Renal cortex interstitium (tissue), 11 donors: ENCODE measurements around the gene CCDC61. TPM values are rescaled to one million over a fixed set of nuclear protein-coding genes. Genes with fewer than 3 reads are reported as not detected.

Experiments
- DNase-seq, 11 donors: peaks; one replicate each; pipeline ENCODE4 v3.0.0-alpha.2; 2013; ENCODE audit warnings: low read depth in 9 of 11, low spot score in 4 of 11; ENCODE audit errors: extremely low read depth in 1 of 11
- polyA plus RNA-seq, 3 donors: library from polyadenylated mRNA; unstranded; fragments of 120-200 nt; gene quantifications; one replicate each; pipeline ENCODE4 v1.2.1, GENCODE V29; 2013; ENCODE audit not compliant: insufficient read length in 3 of 3

Gene CCDC61
- polyA plus RNA-seq, 3 donors, result 9.5 to 16.0 (median 13.8) TPM

GRCh38 chr19:45971260-45971902 is 23.9 kb upstream of the CCDC61 start:
- DNase-seq, result no peak

- DNase-seq, result no peak
Measured at GRCh38 chr19:45972081-45972946, 23.0 kb upstream of the CCDC61 start.

DNA sequence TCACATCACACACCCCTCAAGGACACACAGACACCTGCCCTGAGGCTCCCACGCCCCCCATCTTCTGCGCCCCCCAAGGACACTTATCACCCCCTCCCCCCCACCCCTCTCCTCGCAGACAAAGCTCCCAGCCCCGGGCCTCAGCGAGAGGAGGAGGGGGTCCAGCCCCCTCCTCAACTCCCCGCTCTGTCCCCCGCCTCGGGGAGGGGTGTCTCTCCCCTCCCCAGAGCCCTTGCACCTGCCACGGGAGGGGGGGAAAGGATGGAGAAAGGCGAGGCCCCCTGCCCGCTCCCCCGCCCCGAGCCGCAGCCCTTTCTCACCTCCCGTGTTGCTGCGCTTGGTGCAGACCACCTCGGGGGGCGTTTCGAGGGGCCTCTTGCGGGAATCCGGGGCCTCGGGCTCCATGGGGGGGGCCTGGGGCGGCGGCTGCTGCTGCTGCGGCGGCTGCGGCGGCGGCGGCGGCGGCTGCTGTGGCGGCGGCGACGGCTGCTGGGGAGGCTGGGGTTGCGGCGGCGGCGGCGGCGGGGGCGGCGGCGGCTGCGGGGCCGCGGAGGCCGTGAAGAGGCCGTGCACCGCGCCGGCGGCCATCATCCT is 22.2 kb upstream of the CCDC61 start:
- DNase-seq, result no peak

- peak in 1 of 11 donors; percentile 30 for DNase-seq
Measured at GRCh38 chr19:45973553-45974338, 21.5 kb upstream of the CCDC61 start, which contains the start of gene NOVA2. Gene NOVA2, minus strand, starts transcription at chr19:45973865. Its CDS starts 514 bp downstream, at chr19:45973351.

DNA sequence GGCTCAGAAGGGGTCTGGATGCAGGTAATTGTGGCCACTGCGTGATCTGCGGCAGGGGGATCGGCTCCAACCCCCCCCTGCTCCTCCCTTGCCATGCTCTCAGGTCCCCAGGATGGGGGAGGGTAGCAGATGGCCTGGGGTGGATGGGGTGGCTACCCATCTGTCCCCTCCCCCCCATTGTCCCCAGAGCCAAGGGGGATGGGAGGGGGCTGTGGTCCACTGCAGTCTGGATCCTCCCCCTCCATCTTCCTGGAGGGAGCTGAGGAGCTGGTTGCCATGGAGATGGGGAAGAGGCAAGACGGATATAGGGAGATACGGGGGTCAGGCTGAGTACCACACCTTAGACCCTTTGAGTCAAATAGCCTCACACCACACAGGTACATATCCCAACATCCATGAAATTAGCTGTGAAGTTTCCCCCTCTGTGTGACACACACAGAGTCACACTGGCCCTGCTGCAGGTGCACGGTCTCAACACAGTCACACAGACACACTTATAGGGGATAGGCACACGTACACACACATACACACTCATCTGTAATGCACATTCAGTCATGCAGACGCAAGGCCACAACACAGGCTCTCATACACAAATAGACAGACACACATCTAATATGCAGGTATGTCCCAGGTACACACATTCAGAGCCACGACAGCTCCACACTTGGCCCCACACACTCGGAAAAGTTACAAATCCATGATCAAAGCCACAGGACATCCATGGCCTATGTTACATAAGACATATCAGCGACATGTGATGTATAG is 19.8 kb upstream of the CCDC61 start:
- DNase-seq, result no peak

DNA sequence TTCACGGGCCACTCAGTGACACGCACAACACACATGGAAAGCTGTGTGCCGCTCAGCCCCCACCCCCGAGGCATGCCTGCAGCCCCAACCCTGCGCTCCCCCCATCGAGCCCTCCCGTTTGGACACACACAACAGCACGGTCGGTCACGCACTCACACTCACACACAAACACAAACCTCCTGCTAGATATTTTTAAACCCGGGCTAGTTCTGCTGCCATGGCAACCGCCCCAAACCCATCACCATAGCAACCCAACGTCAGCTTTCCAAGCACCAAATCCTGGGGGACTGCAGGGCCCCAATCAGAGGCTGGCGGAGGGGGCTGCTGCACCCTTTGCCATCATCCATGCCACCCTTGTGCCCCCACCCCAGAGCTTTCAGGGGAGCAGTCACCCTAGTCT is 19.1 kb upstream of the CCDC61 start:
- DNase-seq, result no peak

- DNase-seq, result no peak
Measured at GRCh38 chr19:45978156-45978555, 17.1 kb upstream of the CCDC61 start.

GRCh38 chr19:45981350-45981749 is 13.9 kb upstream of the CCDC61 start:
- no peak for DNase-seq

DNA sequence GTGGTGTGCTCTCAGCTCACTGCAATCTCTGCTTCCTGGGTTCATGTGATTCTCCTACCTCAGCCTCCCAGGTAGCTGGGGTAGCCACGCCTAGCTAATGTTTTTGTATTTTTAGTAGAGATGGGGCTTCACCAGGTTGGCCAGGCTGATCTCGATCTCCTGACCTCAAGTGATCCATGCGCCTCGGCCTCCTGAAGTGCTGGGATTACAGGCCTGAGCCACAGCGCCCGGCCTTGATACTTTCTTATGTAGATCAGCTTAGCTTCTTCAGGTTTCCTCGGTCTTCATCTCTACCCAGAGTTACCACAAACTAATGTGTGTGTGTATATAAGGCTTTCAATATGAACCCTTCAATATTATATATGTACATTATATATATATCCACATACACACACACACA is 9.9 kb upstream of the CCDC61 start:
- DNase-seq, result no peak

DNA sequence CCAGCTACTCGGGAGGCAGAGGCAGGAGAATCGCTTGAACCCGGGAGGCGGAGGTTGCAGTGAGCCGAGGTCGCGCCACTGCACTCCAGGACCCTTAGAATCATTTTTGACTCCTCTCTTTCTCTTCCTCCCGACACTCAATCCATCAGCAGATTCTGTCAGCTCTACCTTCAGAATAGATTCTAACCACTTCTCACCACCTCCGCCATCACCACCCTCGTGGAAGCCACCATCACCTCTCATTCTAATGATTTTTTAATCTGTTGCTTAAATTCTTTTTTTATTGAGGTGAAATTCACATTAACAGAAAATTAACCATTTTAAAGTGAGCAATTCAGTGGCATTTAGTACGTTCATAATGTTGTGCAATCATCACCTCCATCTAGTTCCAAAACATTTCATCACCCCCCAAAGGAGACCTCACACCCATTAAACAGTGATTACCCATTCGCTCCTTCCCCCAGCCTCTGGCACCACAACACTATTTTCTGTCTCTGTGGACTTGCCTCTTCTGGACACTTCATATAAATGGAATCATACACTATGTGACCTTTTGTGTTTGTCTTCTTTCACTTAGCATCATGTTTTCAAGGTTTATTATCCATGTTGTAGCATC is 5.0 kb upstream of the CCDC61 start:
- DNase-seq, result no peak

DNA sequence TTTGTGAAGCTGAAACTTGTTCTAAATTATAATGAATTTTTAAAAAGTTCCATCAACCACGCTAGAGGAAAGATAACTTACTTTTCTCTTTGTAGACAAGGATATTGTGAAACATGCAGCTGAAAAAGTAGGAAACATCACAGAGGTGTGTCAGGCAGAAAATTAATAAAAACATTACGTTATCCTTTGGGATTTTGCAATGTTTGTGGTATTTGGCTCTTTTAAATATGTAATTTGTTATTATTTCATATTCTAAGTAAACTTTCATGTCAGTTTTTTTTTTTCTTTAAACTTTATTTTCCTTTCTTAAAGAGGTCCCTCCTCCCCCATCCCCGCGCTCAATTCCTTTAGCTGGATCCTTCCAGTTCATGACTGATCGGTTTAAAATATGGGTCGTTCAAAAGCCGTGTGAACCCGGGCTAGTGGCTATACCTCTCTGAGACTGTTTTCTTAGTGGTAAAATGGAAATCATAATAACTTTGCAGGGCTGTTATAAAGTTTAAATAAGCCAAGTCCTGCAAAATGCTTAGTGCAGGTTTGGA is 740 bp upstream of the CCDC61 start:
- DNase-seq, result no peak

GRCh38 chr19:45995715-45996385 is 583 bp downstream of the CCDC61 start:
- DNase-seq, result no peak

DNA sequence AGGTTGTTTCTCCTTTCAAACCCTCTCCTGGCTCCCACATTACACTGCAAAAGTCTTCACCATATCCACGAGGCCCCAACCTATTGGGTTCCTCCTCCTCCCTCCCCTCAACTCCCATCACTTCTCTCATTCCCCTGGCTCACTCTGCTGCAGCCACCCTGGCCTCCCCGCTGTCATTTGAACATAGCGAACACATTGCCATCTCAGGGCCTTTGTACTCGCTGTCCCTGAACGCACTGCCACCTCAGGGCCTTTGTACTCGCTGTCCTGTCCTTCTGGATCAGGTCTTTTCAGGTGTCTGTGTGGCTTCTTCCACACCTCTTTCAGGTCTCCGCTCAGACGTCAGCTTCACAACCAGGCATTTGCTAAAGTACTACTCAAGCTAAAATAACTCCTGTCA is 1.7 kb downstream of the CCDC61 start:
- DNase-seq, result no peak

GRCh38 chr19:45998834-45999233 is 3.6 kb downstream of the CCDC61 start:
- DNase-seq, result no peak

DNA sequence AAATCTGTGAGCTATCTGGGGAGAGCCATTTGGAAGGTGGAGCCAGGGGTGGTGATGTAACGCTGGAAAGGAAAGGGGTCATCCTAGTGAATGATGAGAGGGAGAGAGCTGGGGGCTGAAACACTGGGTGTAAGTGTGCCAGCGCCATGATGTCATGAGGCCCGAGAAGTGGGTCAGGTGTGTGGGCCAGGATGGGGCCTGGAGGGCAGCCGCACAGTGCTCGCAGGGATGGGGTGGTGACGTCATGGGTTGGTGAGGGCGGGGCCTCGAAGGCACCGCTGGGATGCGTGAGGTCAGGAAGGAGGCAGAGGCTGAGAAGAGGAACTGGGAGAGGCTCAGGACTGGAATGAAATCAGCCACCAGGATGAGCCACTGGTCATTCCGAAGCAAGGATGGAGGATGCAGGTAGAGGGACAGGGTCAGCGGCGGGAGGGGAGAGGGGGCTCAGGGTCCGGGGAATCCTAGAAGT is 4.4 kb downstream of the CCDC61 start:
- DNase-seq, result no peak

GRCh38 chr19:46000491-46001246 is 5.4 kb downstream of the CCDC61 start:
- DNase-seq, result no peak
